OCI-LY7 (cell line): ENCODE measurements around the gene PRPF39. TPM values are rescaled to one million over a fixed set of nuclear protein-coding genes. Genes with fewer than 3 reads are reported as not detected.

Experiments used
- BruUV-seq: library from RNA; stranded (reverse); fragments of 400-500 nt; replicated peaks from 2 replicates; lab custom pipeline; 2021; lab: Mats Ljungman, UMichigan
- CTCF ChIA-PET: fragments of 300-600 bp; sonication (Branson Sonifier 250); formaldehyde crosslinking; loops from one replicate; lab custom pipeline; 2022; ENCODE audit warnings: antibody characterized with exemption; ENCODE audit not compliant: unreplicated experiment; lab: Charles Lee
- POLR2A ChIA-PET: fragments of 300-600 bp; sonication (Branson Sonifier 250); formaldehyde crosslinking; loops from one replicate; lab custom pipeline; 2022; ENCODE audit warnings: antibody characterized with exemption; lab: Charles Lee
- DNase-seq: peaks from one replicate; pipeline ENCODE4 v3.0.0-alpha.2; 2015; ENCODE audit warnings: low spot score
- H2AFZ ChIP-seq: fragments of 200-600 bp; sonication (generic), shearing (Covaris generic); 2 replicates; pipeline ENCODE4 v1.6.1; 2014; ENCODE audit warnings: mild to moderate bottlenecking, antibody characterized with exemption, low read length, moderate library complexity
- H3K27ac ChIP-seq: fragments of 200-600 bp; sonication (generic); 2 replicates; pipeline ENCODE4 v1.5.1; 2014; ENCODE audit warnings: mixed run types, low read depth, mild to moderate bottlenecking, moderate library complexity, low read length, inconsistent platforms; ENCODE audit not compliant: poor library complexity, severe bottlenecking
- H3K36me3 ChIP-seq: fragments of 200-600 bp; sonication (generic); 2 replicates; pipeline ENCODE4 v1.6.1; 2014; ENCODE audit warnings: mild to moderate bottlenecking, antibody characterized with exemption, low read length, moderate library complexity, mixed read lengths; ENCODE audit not compliant: insufficient read depth
- H3K4me1 ChIP-seq: fragments of 200-600 bp; sonication (generic); 2 replicates; pipeline ENCODE4 v1.5.1; 2014; ENCODE audit warnings: mild to moderate bottlenecking, low read length; ENCODE audit not compliant: insufficient read depth, poor library complexity, severe bottlenecking
- H3K4me2 ChIP-seq: fragments of 200-600 bp; sonication (generic); 2 replicates; pipeline ENCODE4 v1.6.1; 2014; ENCODE audit warnings: mild to moderate bottlenecking, low read length
- H3K4me3 ChIP-seq: fragments of 200-600 bp; sonication (generic); 2 replicates; pipeline ENCODE4 v1.5.1; 2014; ENCODE audit warnings: mild to moderate bottlenecking, low read depth, low read length; ENCODE audit not compliant: poor library complexity, severe bottlenecking
- H3K79me2 ChIP-seq: fragments of 200-600 bp; sonication (generic); 2 replicates; pipeline ENCODE4 v1.6.1; 2016; ENCODE audit warnings: low read depth, mild to moderate bottlenecking, low read length, moderate library complexity, mixed read lengths; ENCODE audit not compliant: insufficient read depth
- H3K9me2 ChIP-seq: fragments of 200-600 bp; sonication (generic); 2 replicates; pipeline ENCODE4 v1.6.1; 2016; ENCODE audit warnings: mild to moderate bottlenecking, low read length, mixed read lengths; ENCODE audit not compliant: insufficient read depth
- H3K9me3 ChIP-seq: fragments of 200-600 bp; sonication (generic); 2 replicates; pipeline ENCODE4 v1.6.1; 2014; ENCODE audit warnings: mild to moderate bottlenecking, mixed run types, low read length, mixed read lengths
- H4K20me1 ChIP-seq: fragments of 200-600 bp; sonication (generic); 2 replicates; pipeline ENCODE4 v1.6.1; 2014; ENCODE audit warnings: mild to moderate bottlenecking, antibody characterized with exemption, low read length, moderate library complexity, mixed read lengths; ENCODE audit not compliant: insufficient read depth
- EZH2phosphoT487 ChIP-seq: fragments of 200-600 bp; sonication (generic); IDR thresholded peaks from 2 replicates; pipeline ENCODE4 v1.6.1; 2018; ENCODE audit warnings: low read depth, borderline replicate concordance, mild to moderate bottlenecking, mixed run types, antibody characterized with exemption, low read length, moderate library complexity, mixed read lengths
- intact Hi-C: fragments of 100-400 bp; cut with micrococcal nuclease; formaldehyde crosslinking; loops from one replicate; pipeline ENCODE4 v1.10.0; 2022; ENCODE audit not compliant: unreplicated experiment
- total RNA-seq, 2 experiments: library from RNA; depleted of rRNA in 1 of 2; stranded (reverse); fragments of >200 nt in 1 of 2; shearing (Covaris generic) in 1 of 2; gene quantifications; 2 replicates each; pipeline ENCODE4 v1.2.3, GENCODE V29; 2014 to 2022
- TF ChIP-seq, protein P1 (sequence below): fragments of 200-600 bp; sonication (generic); conservative IDR thresholded peaks from 2 replicates; pipeline ENCODE4 v1.5.1; 2014; ENCODE audit warnings: mild to moderate bottlenecking, antibody characterized with exemption, low read length, moderate library complexity, mixed read lengths

PRPF39 gene
- total RNA-seq, 2 experiments from 2014 or later, result 39.5 to 47.8 TPM

DNA sequence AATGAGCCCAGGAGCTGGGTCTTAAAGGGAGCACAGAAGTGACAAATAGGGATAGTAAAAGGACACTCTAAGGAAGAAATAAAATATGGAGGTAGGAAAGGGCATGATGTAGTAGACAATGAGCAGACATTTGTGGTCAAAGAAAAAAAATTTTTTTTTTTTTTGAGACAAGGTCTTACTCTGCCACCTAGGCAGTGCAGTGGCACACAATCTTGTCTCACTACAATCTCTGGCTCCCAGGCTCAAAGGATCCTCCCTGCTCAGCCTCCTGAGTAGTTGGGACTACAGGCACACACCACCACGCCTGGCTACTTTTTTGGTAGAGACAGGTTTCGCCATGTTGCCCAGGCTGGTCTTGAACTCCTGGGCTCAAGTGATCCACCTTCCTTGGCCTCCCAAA lies 41.8 kb downstream of the PRPF39 start:
- ChIA-PET POLR2A (interaction anchor here (1.4 kb wide), 1 partner anchor 13 kb away, joined by 5 read pairs; no protein-coding TSS in a partner anchor), CTCF (no interaction called here)
- H3K79me2 ChIP-seq, result no peaks in the 10 kb centered on the region

DNA sequence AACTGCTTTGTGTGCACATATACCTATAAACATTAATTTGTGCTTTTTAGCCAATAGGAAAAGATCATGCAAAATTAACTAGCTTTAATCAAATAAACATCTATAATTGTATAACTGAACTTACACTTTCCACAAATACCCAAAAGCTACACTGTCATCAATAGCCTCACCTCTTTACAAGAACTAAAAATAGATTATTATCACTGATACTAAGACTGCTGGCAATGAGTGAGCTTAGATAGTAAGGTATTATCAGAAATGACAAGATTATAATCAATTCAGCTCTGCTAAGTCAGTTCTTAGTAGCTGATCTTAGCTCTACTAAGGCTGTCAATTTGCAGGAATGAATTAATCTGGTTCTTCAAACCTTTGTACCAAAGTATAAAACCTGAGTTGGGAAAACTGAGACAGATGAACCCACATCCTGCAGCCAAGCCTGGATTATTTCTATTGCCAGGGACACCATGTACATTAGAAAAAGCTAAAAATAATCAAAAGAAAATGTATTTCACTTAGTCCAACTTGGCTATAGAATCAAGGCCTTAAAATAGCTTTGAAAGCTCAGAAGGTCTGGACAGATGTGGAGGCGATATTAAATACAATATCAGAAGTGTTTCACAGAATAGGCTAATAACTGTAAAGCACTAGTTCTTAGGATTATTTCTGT lies 45.2 kb downstream of the PRPF39 start:
- Histone ChIP-seq H3K9me3 (no peaks in the 10 kb centered on the region), H2AFZ (no peak overlapping the region), H3K4me3 (no peak overlapping the region), H3K36me3 (peaks cover 29% of the 10 kb centered on the region), H3K79me2 (peaks cover 12% of the 10 kb centered on the region; the same call in 1 of the 2 replicates), H3K9me2 (no peaks in the 10 kb centered on the region), H4K20me1 (no peaks in the 10 kb centered on the region), H3K27ac (no peak overlapping the region), H3K4me2 (no peak overlapping the region), H3K4me1 (peaks cover 9% of the 10 kb centered on the region)
- CTCF ChIA-PET, result no interaction called here
- POLR2A ChIA-PET, result interaction anchor here (0.5 to 4.0 kb wide), 12 partner anchors 11 to 930 kb away, joined by 3 to 22 read pairs (median 4); a partner anchor contains a TSS
- no TSS peak for BruUV-seq
- intact Hi-C loops, result no loop called here
- TF ChIP-seq EZH2phosphoT487, result no peak
- TF ChIP-seq, protein P1, sequence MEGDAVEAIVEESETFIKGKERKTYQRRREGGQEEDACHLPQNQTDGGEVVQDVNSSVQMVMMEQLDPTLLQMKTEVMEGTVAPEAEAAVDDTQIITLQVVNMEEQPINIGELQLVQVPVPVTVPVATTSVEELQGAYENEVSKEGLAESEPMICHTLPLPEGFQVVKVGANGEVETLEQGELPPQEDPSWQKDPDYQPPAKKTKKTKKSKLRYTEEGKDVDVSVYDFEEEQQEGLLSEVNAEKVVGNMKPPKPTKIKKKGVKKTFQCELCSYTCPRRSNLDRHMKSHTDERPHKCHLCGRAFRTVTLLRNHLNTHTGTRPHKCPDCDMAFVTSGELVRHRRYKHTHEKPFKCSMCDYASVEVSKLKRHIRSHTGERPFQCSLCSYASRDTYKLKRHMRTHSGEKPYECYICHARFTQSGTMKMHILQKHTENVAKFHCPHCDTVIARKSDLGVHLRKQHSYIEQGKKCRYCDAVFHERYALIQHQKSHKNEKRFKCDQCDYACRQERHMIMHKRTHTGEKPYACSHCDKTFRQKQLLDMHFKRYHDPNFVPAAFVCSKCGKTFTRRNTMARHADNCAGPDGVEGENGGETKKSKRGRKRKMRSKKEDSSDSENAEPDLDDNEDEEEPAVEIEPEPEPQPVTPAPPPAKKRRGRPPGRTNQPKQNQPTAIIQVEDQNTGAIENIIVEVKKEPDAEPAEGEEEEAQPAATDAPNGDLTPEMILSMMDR, result no peak
- DNase-seq, result no peak

More for the DNA sequence above, 41.8 kb downstream of the PRPF39 start:
- Histone ChIP-seq H3K27ac (no peak overlapping the region), H3K36me3 (peaks cover 62% of the 10 kb centered on the region), H3K4me2 (no peak overlapping the region), H3K9me3 (no peaks in the 10 kb centered on the region), H4K20me1 (no peaks in the 10 kb centered on the region), H2AFZ (no peak overlapping the region), H3K4me1 (no peaks in the 10 kb centered on the region), H3K9me2 (no peaks in the 10 kb centered on the region), H3K4me3 (no peak overlapping the region)
- intact Hi-C loops, result no loop called here
- no TSS peak for BruUV-seq
- TF ChIP-seq EZH2phosphoT487, result no peak
- TF ChIP-seq, protein P1, result no peak
- DNase-seq, result no peak

DNA sequence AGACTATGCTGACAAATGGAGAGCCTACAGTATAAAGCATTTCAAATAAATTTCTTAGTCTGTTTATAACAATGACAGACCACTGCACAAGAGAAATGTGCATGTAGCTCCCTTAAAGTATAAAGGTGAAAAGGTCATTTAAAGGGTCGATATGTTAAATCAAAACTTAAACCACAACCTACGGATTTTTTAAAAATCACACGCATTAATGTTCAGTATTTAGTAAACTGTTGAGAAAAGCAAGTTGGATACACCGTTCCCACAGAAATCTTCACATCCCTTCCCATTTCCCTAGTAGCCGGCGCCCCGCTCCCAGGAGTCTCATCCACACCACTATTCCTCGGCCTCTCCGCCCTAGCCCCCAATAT lies 49.8 kb downstream of the PRPF39 start:
- Histone ChIP-seq H3K4me1 (peaks cover 16% of the 10 kb centered on the region), H3K9me2 (no peaks in the 10 kb centered on the region), H3K4me3 (peak overlapping the region; percentile 84), H3K79me2 (peaks cover 39% of the 10 kb centered on the region), H4K20me1 (peaks cover 19% of the 10 kb centered on the region), H2AFZ (peak overlapping the region; percentile 95), H3K4me2 (peak overlapping the region; percentile 86), H3K27ac (peak overlapping the region; percentile 84), H3K9me3 (no peaks in the 10 kb centered on the region), H3K36me3 (peaks cover 6% of the 10 kb centered on the region; the same call in 1 of the 2 replicates)
- intact Hi-C loops, result loop anchor here (1.0 to 2.0 kb wide), 3 partner anchors 49 to 237 kb away; partner anchors contain the start of genes PRPF39 and TOGARAM1
- TF ChIP-seq EZH2phosphoT487, result no peak
- TF ChIP-seq, protein P1, result no peak
- POLR2A ChIA-PET, result interaction anchor here (0.6 to 2.5 kb wide), 6 partner anchors 16 to 172 kb away, joined by 3 to 10 read pairs (median 3); partner anchors contain the start of genes KLHL28 and TOGARAM1
- CTCF ChIA-PET, result no interaction called here
- BruUV-seq, result TSS peak; percentile 85
- DNase-seq, result no peak
